HG02870 (cell line): Measurements from ENCODE around the gene FAM219A.
"Not testable (repeated sequence)": the region's sequence is repeated elsewhere in the genome, so short reads cannot be mapped to it uniquely, and the experiment has no call there.

Source experiments
- ATAC-seq: cut with Tn5 transposase; IDR thresholded peaks from one replicate; pipeline ENCODE4 v1.9.1; 2021; ENCODE audit warnings: mild to moderate bottlenecking, moderate library complexity; ENCODE audit not compliant: unreplicated experiment

Gene FAM219A

GRCh38 chr9:34379334-34380033 is 78.9 kb downstream of the FAM219A start:
- ATAC-seq, result no peak

- ATAC-seq, result no peak
Observed at GRCh38 chr9:34378376-34379060, 79.9 kb downstream of the FAM219A start.

GRCh38 chr9:34377404-34377746 is 81.0 kb downstream of the FAM219A start:
- no peak for ATAC-seq

- peak; percentile 74 for ATAC-seq
Observed at GRCh38 chr9:34376596-34377403, 81.6 kb downstream of the FAM219A start, which contains the start of gene MYORG. Gene MYORG (minus strand): TSS chr9:34376898. CDS start chr9:34372943, 3,955 bp downstream.

GRCh38 chr9:34375901-34376595 is 82.3 kb downstream of the FAM219A start:
- ATAC-seq, result no peak

GRCh38 chr9:34374905-34375552 is 83.3 kb downstream of the FAM219A start:
- no peak for ATAC-seq

- no peak for ATAC-seq
Observed at GRCh38 chr9:34374339-34374738, 84.0 kb downstream of the FAM219A start.

- ATAC-seq, result no peak
Observed at GRCh38 chr9:34373749-34374148, 84.6 kb downstream of the FAM219A start.

- ATAC-seq, result no peak
Observed at GRCh38 chr9:34372467-34373011, 85.8 kb downstream of the FAM219A start.

GRCh38 chr9:34371886-34372466 is 86.4 kb downstream of the FAM219A start:
- ATAC-seq, result no peak

- ATAC-seq, result no peak
Observed at GRCh38 chr9:34370970-34371880, 87.1 kb downstream of the FAM219A start.

GRCh38 chr9:34370335-34370969 is 87.9 kb downstream of the FAM219A start:
- no peak for ATAC-seq

GRCh38 chr9:34369636-34370035 is 88.7 kb downstream of the FAM219A start:
- no peak for ATAC-seq

GRCh38 chr9:34368796-34369195 is 89.6 kb downstream of the FAM219A start:
- not testable (repeated sequence) for ATAC-seq

- ATAC-seq, result not testable (repeated sequence)
Observed at GRCh38 chr9:34367751-34368410, 90.5 kb downstream of the FAM219A start.

- ATAC-seq, result no peak
Observed at GRCh38 chr9:34366365-34366764, 92.0 kb downstream of the FAM219A start.

- ATAC-seq, result no peak
Observed at GRCh38 chr9:34365282-34365681, 93.1 kb downstream of the FAM219A start.
